Right lobe of liver (tissue), 6 donors: ENCODE results near the gene CRYGD. TPM values are rescaled to one million over a fixed set of nuclear protein-coding genes. Genes with fewer than 3 reads are reported as not detected.

Source experiments
- ATAC-seq, 4 donors: fragments of 200-7000 bp; cut with Tn5 transposase; one replicate each; pipeline ENCODE4 v1.9.1; 2020; ENCODE audit warnings: mild to moderate bottlenecking in 4 of 4, moderate library complexity in 4 of 4
- DNase-seq, 3 donors: peaks; one replicate each; pipeline ENCODE4 v3.0.0-alpha.2; 2020
- H3K27ac ChIP-seq, 3 donors: fragments of 200-600 bp; one replicate each; pipeline ENCODE4 v1.8.0; 2022
- H3K27me3 ChIP-seq, 2 donors: fragments of 200-600 bp; one replicate each; pipeline ENCODE4 v1.8.0; 2022
- H3K36me3 ChIP-seq, 4 donors: fragments of 200-600 bp; sonication (generic) in 1 of 4; one replicate each; pipeline versions ENCODE4 v1.5.1 to v1.8.0; 2017 to 2022; ENCODE audit warnings: control low read depth in 1 of 4
- H3K4me1 ChIP-seq, 4 donors: fragments of 200-600 bp; sonication (generic) in 1 of 4; one replicate each; pipeline versions ENCODE4 v1.5.1 to v1.8.0; 2017 to 2022; ENCODE audit warnings: control low read depth in 1 of 4
- H3K4me3 ChIP-seq, 3 donors: fragments of 200-600 bp; one replicate each; pipeline ENCODE4 v1.8.0; 2022
- H3K9me3 ChIP-seq, 4 donors: fragments of 200-600 bp; sonication (generic) in 1 of 4; one replicate each; pipeline versions ENCODE4 v1.5.1 to v1.8.0; 2017 to 2022; ENCODE audit warnings: control low read depth in 1 of 4
- POLR2A ChIP-seq: fragments of 450-650 bp; IDR thresholded peaks from one replicate; pipeline ENCODE4 v1.6.1; 2017; ENCODE audit warnings: antibody characterized with exemption, mild to moderate bottlenecking
- WGBS: methylation state at CpG from one replicate; pipeline ENCODE4 v1.1.6; 2018; ENCODE audit warnings: low coverage, low lambda C conversion rate; ENCODE audit not compliant: insufficient coverage; ENCODE audit errors: missing lambda C conversion rate; 5-methylcytosine and 5-hydroxymethylcytosine counted together
- intact Hi-C, 2 donors: fragments of 100-400 bp; cut with DNase I; formaldehyde crosslinking; loops; one replicate each; pipeline versions ENCODE4 v1.11.2 to v1.14.1; 2022
- total RNA-seq, 6 experiments: library from RNA; depleted of rRNA in 2 of 6; stranded (reverse); fragments of >200 nt in 2 of 6; fragmentation: NEBNext Ultra II Directional in 3 of 6; extraction: Animal tissue kit (Norgen Biotek cat#: 25700) in 3 of 6; gene quantifications; one replicate each; pipeline versions ENCODE4 v1.1.0 to v1.2.4, GENCODE V29; 2016 to 2023
- TF ChIP-seq, protein P1 (sequence below), 4 donors: fragments of 200-600 bp in 3 of 4; fragments of 450-650 bp in 1 of 4; IDR thresholded peaks; one replicate each; pipeline versions ENCODE4 v1.5.1 to v1.8.0; 2016 to 2022; ENCODE audit warnings: antibody characterized with exemption in 4 of 4, mild to moderate bottlenecking in 2 of 4
- donor health status: DM: no; HTN: yes; CAD: no.
- donor health status: DM: no; HTN: no; CAD: no.
- donor health status: DM: no; HTN: no; CAD: no.
- donor health status: DM: no; HTN: yes; CAD: no.
- donor health status: DM: no; HTN: yes; CAD: no.

The CRYGD gene
- total RNA-seq, 6 experiments from 2014 or later, result not detected

DNA sequence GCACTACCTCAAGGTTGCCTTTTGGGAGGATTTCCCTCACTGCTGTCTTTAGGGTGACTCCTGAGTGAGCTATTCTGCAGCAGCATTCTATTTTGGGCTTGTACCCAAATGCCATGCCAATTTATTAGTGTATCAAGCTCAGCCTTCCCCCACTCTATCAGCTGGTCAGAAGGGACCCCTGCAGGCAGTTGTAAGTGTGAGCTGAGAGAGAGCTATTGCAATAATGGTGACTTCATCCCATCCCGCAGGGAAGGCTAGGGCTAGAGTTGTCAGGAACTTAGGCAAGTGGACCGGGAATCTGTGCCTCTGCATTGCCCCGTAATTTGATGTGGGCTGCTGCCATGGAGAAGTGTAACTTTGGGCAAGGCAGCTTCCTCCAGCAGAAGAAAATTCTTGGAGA is 23.4 kb upstream of the CRYGD start:
- no peaks in the 10 kb centered on the region for H3K9me3 ChIP-seq
- H3K36me3 ChIP-seq, result no peaks in the 10 kb centered on the region
- no CpG with 5 or more reads among the region's 3 CpGs for WGBS
- intact Hi-C loops, result no loop called here
- H3K27me3 ChIP-seq, result no peaks in the 10 kb centered on the region
- no peak overlapping the region for H3K27ac ChIP-seq
- no peak overlapping the region for H3K4me3 ChIP-seq
- DNase-seq, result no peak
- no peak for ATAC-seq
- TF ChIP-seq POLR2A, result no peak
- TF ChIP-seq, protein P1, sequence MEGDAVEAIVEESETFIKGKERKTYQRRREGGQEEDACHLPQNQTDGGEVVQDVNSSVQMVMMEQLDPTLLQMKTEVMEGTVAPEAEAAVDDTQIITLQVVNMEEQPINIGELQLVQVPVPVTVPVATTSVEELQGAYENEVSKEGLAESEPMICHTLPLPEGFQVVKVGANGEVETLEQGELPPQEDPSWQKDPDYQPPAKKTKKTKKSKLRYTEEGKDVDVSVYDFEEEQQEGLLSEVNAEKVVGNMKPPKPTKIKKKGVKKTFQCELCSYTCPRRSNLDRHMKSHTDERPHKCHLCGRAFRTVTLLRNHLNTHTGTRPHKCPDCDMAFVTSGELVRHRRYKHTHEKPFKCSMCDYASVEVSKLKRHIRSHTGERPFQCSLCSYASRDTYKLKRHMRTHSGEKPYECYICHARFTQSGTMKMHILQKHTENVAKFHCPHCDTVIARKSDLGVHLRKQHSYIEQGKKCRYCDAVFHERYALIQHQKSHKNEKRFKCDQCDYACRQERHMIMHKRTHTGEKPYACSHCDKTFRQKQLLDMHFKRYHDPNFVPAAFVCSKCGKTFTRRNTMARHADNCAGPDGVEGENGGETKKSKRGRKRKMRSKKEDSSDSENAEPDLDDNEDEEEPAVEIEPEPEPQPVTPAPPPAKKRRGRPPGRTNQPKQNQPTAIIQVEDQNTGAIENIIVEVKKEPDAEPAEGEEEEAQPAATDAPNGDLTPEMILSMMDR (IDR thresholded peaks at IDR 0.05), result no peak
- no peaks in the 10 kb centered on the region for H3K4me1 ChIP-seq

- no peaks in the 10 kb centered on the region for H3K9me3 ChIP-seq
- no peak overlapping the region for H3K4me3 ChIP-seq
- H3K27ac ChIP-seq, result no peak overlapping the region
- no peak for TF ChIP-seq POLR2A
- TF ChIP-seq, protein P1 (IDR thresholded peaks at IDR 0.05), result no peak
- no peaks in the 10 kb centered on the region for H3K27me3 ChIP-seq
- intact Hi-C loops, result no loop called here
- ATAC-seq (no peak), DNase-seq (no peak)
- H3K36me3 ChIP-seq, result no peaks in the 10 kb centered on the region
- no peaks in the 10 kb centered on the region for H3K4me1 ChIP-seq
These were observed 22.7 kb upstream of the CRYGD start for GRCh38 chr2:208147008-208147407.

GRCh38 chr2:208146006-208146405 is 21.7 kb upstream of the CRYGD start, which contains the start of gene CRYGB:
CRYGB (minus strand) TSS chr2:208146158; CDS start chr2:208146120, 38 bp downstream.
- no peaks in the 10 kb centered on the region for H3K4me1 ChIP-seq
- WGBS, result 15% methylated on average over 2 of the region's 6 CpGs
- ATAC-seq (no peak), DNase-seq (no peak)
- H3K36me3 ChIP-seq, result no peaks in the 10 kb centered on the region
- H3K9me3 ChIP-seq, result no peaks in the 10 kb centered on the region
- H3K27ac ChIP-seq, result no peak within 1 kb of the TSS
- TF ChIP-seq, protein P1 (IDR thresholded peaks at IDR 0.05), result no peak
- TF ChIP-seq POLR2A, result no peak
- H3K4me3 ChIP-seq, result no peak within 1 kb of the TSS
- intact Hi-C loops, result no loop called here
- no peaks in the 10 kb centered on the region for H3K27me3 ChIP-seq

DNA sequence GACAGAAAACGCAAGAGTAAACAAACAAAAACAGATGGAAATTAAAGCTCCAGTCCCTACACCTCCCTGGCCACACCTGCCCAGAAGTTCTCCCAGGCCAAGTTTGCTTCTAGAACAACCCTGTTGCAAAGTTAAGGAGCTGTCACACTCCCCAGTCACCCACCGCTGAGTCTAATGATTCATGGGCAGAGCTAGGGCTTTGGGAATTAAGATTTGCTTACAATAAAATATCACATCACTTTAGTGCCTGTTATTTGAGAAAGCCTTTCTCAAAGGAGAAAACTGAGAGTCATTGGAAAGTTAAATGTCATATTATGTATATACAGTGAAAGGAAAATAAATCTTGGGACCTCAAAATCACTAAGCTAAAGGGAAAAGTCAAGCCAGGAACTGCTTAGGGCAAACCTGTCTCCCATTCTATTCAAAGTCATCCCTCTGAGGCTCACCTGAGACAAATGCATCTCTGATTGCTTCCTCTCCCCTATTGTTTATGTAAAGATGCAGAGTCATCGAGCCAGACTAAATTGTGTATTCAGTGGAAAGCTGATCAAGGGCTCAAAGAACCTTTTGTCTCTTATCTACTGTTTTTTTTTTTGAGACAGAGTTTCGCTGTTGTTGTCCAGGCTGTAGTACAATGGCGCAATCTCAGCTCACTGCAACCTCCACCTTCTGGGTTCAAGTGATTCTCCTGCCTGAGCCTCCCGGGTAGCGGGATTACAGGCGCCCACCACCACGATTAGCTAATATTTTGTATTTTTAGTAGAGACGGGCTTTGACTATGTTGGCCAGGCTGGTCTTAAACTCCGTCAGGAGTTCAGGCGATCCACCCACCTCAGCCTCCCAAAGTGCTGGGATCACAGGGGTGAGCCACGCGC is 18.8 kb upstream of the CRYGD start:
- Histone ChIP-seq H3K36me3 (no peaks in the 10 kb centered on the region), H3K9me3 (no peaks in the 10 kb centered on the region), H3K4me3 (no peak overlapping the region), H3K4me1 (no peaks in the 10 kb centered on the region), H3K27me3 (no peaks in the 10 kb centered on the region), H3K27ac (no peak overlapping the region)
- no peak for DNase-seq
- 38% methylated on average over 7 of the region's 14 CpGs for WGBS
- TF ChIP-seq, protein P1 (IDR thresholded peaks at IDR 0.05), result no peak
- no peak for TF ChIP-seq POLR2A
- no peak for ATAC-seq
- intact Hi-C loops, result no loop called here
